Stimulated activated CD8-positive, alpha-beta memory T cell treated with anti-CD3 and anti-CD28 coated beads, Interleukin-4, amount 100 ng/mL, for 48 hours (primary cell): ENCODE data around the gene CXADR.
"Not testable (repeated sequence)": the region's sequence is repeated elsewhere in the genome, so short reads cannot be mapped to it uniquely, and the experiment has no call there.

Source experiments
- DNase-seq: peaks from one replicate; pipeline ENCODE4 v3.0.0-alpha.2; 2020

Gene CXADR

DNA sequence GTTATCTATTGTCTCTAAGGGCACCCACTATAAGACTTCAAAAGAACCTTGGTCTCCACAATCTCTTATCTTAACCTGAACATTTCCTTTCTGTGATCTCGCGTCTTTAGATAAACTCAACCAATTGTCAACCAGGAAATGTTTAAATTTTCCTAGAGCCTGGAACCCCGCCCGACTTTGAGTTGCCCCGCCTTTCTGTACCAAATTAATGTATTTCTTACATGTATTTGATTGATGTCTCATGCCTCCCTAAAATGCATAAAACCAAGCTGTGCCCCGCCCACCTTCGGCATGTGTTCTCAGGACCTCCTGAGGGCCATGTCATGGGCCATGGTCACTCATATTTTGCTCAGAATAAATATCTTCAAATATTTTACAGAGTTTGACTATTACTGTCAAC lies 5.9 kb upstream of the CXADR start:
- no peak for DNase-seq

- no peak for DNase-seq
These were observed 5.3 kb upstream of the CXADR start for GRCh38 chr21:17507591-17507990.

- DNase-seq, result peak; percentile 37
These were observed 626 bp downstream of the CXADR start for GRCh38 chr21:17513214-17514123.

GRCh38 chr21:17514124-17514845 lies 1.4 kb downstream of the CXADR start:
- no peak for DNase-seq

- DNase-seq, result not testable (repeated sequence)
These were observed 4.2 kb downstream of the CXADR start for GRCh38 chr21:17517008-17517407.

GRCh38 chr21:17519208-17519738 lies 6.4 kb downstream of the CXADR start:
- DNase-seq, result no peak

GRCh38 chr21:17519965-17520609 lies 7.2 kb downstream of the CXADR start:
- DNase-seq, result no peak

GRCh38 chr21:17523007-17523451 lies 10.2 kb downstream of the CXADR start:
- no peak for DNase-seq

DNA sequence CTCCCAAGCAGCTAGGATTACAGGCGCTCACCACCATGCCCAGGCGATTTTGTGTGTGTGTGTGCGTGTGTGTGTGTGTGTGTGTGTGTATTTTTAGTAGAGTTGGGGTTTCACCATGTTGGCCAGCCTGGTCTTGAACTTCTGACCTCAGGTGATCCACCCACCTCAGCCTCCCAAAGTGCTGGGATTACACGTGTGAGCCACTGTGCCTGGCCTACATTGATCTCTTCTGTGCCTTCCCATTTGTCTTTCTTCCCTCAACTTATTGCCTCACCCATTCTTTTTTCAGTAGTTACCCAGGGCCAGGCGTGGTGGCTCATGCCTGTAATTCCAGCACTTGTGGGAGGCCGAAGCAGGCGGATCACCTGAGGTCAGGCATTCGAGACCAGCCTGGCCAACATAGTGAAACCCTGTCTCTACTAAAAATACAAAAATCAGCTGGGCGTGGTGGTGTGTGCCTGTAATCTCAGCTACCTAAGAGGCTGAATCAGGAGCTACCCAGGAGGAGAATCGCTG lies 11.2 kb downstream of the CXADR start:
- not testable (repeated sequence) for DNase-seq

GRCh38 chr21:17524635-17525034 lies 11.8 kb downstream of the CXADR start:
- DNase-seq, result no peak

GRCh38 chr21:17526776-17527175 lies 13.9 kb downstream of the CXADR start:
- no peak for DNase-seq

DNA sequence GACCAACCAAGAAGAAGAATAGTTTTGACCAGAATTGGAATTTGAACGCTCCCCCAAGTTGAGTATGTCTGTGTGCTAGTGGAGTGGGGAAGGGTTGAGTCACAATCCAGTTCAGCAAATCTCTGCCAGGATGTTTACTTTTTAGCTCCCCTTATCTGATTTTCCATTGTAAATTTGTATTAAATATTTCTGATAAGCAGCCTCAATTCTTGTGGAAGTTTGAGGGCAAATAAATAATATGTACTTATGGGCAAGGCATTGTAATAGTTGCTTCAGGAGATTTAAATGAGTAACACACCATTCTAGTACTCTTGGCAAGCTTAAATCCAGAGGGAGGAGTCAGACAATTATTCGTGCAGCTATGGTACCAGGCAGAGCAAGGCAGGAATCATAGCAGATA lies 14.4 kb downstream of the CXADR start:
- no peak for DNase-seq

GRCh38 chr21:17527711-17528110 lies 14.9 kb downstream of the CXADR start:
- DNase-seq, result no peak

DNA sequence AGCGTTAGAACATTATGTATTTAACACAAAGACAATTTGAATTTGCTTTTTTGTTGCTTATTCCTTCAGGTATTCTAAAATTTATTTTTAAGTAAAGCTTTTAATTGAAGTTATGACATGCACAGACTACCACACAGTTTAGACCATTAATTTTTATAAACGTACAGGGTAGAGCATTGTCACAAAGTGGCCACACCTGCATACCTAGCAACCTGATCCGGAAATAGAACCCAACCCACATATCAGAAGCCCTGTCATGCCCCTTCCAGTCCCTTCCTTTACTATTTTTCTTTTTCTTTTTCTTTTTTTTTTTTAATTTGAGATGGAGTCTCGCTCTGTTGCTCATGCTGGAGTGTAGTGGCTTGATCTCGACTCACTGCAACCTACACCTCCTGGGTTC lies 16.8 kb downstream of the CXADR start:
- DNase-seq, result no peak

DNA sequence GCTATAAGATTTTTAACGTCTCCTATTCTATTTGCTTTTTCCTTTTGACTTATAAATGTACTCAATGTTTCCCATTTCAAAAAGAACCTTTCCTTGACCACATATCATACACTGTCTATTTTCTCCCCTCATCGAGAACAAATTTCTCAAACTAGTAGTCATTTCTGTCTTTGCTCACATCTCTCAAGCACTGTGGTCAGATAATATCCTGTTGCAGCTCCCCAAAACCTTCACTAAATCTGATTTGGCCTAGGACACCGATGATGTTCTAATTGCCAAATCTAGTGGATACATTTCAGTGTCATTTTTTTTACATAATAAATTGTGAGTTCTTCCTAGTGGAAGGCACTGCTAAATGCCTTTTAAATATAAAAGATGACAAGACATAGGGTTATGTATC lies 19.4 kb downstream of the CXADR start:
- DNase-seq, result no peak

- DNase-seq, result no peak
These were observed 23.5 kb downstream of the CXADR start for GRCh38 chr21:17536381-17536780.

DNA sequence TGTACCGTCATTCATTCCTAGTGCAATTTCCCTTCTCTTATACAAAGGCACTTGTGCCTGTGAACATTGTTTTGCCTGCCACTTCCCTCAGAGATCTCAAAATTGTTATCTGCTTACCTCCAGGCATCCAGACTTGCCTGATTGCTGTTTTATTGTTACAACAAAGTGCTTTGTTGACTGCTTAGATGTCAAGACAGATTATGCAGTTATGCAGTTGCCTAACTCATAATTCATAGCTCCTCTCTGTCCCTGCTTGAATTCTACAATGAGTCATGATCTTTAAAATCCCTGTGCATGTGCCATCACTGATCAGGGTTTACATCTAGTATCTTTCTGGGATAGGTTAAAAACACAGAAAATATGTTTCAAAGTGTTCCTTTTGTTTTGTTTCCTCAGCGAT lies 24.5 kb downstream of the CXADR start:
- DNase-seq, result no peak

DNA sequence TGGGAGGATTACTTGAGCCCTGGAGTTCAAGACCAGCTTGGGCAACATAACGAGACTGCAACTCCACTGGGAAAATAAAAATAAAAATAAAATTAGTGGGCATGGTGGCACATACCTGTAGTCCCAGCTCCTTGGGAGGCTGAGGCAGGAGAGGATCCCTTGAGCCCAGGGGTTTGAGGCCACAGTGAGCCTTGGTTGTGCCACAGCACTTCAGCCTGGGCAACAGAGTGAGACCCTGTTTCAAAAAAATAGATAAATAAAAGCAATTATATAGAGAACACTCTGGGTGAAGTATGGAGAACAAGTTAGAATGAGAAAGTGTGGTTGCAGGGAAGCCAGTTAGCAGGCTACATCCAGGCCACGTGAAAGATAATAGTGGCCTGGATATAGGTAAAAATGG lies 25.7 kb downstream of the CXADR start:
- DNase-seq, result no peak

DNA sequence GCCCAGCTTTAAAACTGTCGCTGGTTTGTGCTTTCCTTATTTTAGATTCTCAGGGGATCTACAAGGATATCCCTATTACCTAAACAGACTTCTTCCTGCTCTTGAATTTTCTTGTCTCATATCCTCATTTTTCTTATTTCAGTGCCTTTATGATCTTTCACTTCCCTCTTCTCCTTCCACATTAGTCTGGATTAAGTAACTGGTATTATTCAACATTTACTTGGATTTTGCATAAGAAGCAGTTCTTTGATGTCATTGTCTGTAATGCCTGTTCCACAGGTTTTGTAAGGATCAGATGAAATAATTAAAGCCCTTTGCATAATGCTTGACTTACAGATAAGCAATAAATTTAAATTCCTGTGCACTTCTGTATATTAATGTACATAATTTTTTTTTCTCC lies 26.5 kb downstream of the CXADR start:
- no peak for DNase-seq

DNA sequence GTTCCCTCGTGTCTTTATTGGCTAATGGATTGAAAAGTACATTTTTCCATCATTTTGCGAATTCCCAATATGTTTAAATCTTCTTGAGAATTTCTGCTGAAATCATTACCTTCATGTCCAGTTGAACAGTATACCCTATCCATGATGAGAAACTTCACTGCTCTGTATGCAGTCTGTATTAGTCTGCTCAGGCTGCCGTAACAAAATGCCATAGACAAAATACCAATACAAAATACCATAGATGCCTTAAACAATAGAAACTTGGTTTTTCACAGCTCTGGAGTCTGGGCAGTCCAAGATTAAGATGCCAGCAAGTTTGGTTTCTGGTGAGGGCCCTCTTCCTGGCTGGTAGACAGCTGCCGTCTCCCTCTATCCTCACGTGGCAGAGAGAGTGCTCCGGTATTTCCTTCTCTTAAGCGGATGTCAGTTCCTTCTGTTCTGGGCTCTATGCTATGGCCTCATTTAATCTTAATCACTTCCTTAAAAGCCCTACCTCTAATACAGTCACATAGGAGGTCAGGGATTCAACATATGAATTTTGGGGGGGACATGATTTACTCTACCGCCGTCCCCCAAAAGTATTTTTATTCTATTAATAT lies 27.0 kb downstream of the CXADR start:
- DNase-seq, result no peak

- no peak for DNase-seq
These were observed 27.7 kb downstream of the CXADR start for GRCh38 chr21:17540530-17540929.

- no peak for DNase-seq
These were observed 29.6 kb downstream of the CXADR start for GRCh38 chr21:17542371-17543011.
